ENCODE results near the gene CIC. TPM values are rescaled to one million over a fixed set of nuclear protein-coding genes. Genes with fewer than 3 reads are reported as not detected.

CIC gene
- total and polyA plus RNA-seq, 9 of the 15 experiments (the other 6 are each of a cell fraction or from before 2014, with no cell fraction given): 0.07 to 44.7 (median 8.6) TPM

GRCh38 chr19:42254089-42254849, 14.8 kb upstream of the CIC start:
- ChIA-PET POLR2A (interaction anchor here (0.6 kb wide), 1 partner anchor 97 kb away, joined by 3 read pairs; no protein-coding TSS in a partner anchor), CTCF (ENCODE audit: low intra/inter-chr PET ratio) (no interaction called here)
- Histone ChIP-seq H3K9me3 (replicated peaks; ENCODE audit: control insufficient read depth, insufficient read depth, low read depth, low read length) (no peaks in the 10 kb centered on the region), H3K4me3 (peak overlapping the region; percentile 98), H3K27ac (ENCODE audit: extremely low read depth, low read depth, low read length) (peak overlapping the region; percentile 96), H3K4me1 (replicated peaks in 1 of 2; ENCODE audit: control insufficient read depth in 2 of 2, insufficient read depth in 2 of 2, low read length in 2 of 2) (peaks cover 19 to 65% of the 10 kb centered on the region in 2 experiments), H2AFZ (ENCODE audit: low read depth, low read length) (peak overlapping the region; percentile 74), H4K20me1 (replicated peaks; ENCODE audit: control insufficient read depth, insufficient read depth, low read length) (peaks cover 10% of the 10 kb centered on the region; the same call in 1 of the 2 replicates), H3K27me3 (ENCODE audit: control insufficient read depth in 2 of 2, insufficient read depth in 2 of 2, low read length in 2 of 2) (no peaks in the 10 kb centered on the region), H3K4me2 (ENCODE audit: insufficient read depth, low read length) (peak overlapping the region; percentile 78; the same call in 1 of the 2 replicates), H3K36me3 (ENCODE audit: control insufficient read depth, insufficient read depth, low read length) (peaks cover 32% of the 10 kb centered on the region; the same call in 2 of the 3 replicates), H3K9ac (ENCODE audit: insufficient read depth in 1 of 2, low read depth in 2 of 2, low read length in 2 of 2) (peak overlapping the region; percentile 91 to 95), H3K79me2 (ENCODE audit: control insufficient read depth, insufficient read depth, low read length) (peaks cover 52% of the 10 kb centered on the region), H3K9me1 (ENCODE audit: control insufficient read depth, insufficient read depth, low read length) (peaks cover 7% of the 10 kb centered on the region)
- TSS peak; percentile 60 for BruUV-seq (replicated peaks)
- peak; percentile 68 to 87 (median 76) for DNase-seq (ENCODE audit: extremely low read depth in 1 of 4, low spot score in 3 of 4)
- peak; percentile 61 for FAIRE-seq
- intact Hi-C loops (cut with micrococcal nuclease) (loop anchor here (2.0 kb wide), 1 partner anchor 15 kb away; the partner anchor contains the start of gene CIC), in situ Hi-C loops (cut with MboI) (no loop called here)
- ATAC-seq: peak; percentile 53
- WGBS (ENCODE audit: insufficient coverage, low coverage, missing lambda C conversion rate): under 1% methylated on average over 30 of the region's 70 CpGs
- TF ChIP-seq IRF2 (CRISPR knock-in tag; IDR thresholded peaks at IDR 0.05): no peak
- TF ChIP-seq CCNT2 (IDR thresholded peaks at IDR 0.05; ENCODE audit: borderline replicate concordance, extremely low read depth, insufficient read length, low read depth, low read length): peak; percentile 30
- peak; percentile 45; the same call in 1 of the 2 replicates for TF ChIP-seq BRD4 (IDR thresholded peaks at IDR 0.05)
- no peak for TF ChIP-seq FOXO4 (CRISPR knock-in tag; IDR thresholded peaks at IDR 0.05)
- TF ChIP-seq PCBP1 (IDR thresholded peaks at IDR 0.05; ENCODE audit: low read depth, low read length, poor library complexity, severe bottlenecking): peak; percentile 76
- no peak for TF ChIP-seq HNRNPH1 (optimal IDR thresholded peaks at IDR 0.05; ENCODE audit: low read depth, low read length)
- TF ChIP-seq ATF1 (CRISPR knock-in tag; IDR thresholded peaks at IDR 0.05): no peak
- peak; percentile 36; the same call in 1 of the 2 replicates for TF ChIP-seq ATF1 (tag; IDR thresholded peaks at IDR 0.05)
- TF ChIP-seq BRD9 (IDR thresholded peaks at IDR 0.05; ENCODE audit: low read depth, partially characterized antibody): peak; percentile 56
- TF ChIP-seq PATZ1 (CRISPR knock-in tag; IDR thresholded peaks at IDR 0.05; ENCODE audit: borderline replicate concordance): 0 out of 2 replicates have a peak, but pooled peaks have one; percentile 55
- no peak for TF ChIP-seq CC2D1A (IDR thresholded peaks at IDR 0.05)
- peak; percentile 82 for TF ChIP-seq ZBTB7A (IDR thresholded peaks at IDR 0.05; ENCODE audit: borderline replicate concordance, control insufficient read depth, low read depth, low read length)
- peak; percentile 44; the same call in 1 of the 2 replicates for TF ChIP-seq POLR2AphosphoS5 (IDR thresholded peaks at IDR 0.05; ENCODE audit: control insufficient read depth, insufficient read depth, low read depth, low read length)
- TF ChIP-seq TAF1 (IDR thresholded peaks at IDR 0.05; ENCODE audit: control insufficient read depth, extremely low read depth, insufficient read depth, low read length, severe bottlenecking): peak; percentile 40
- TF ChIP-seq ATF4 (CRISPR knock-in tag; IDR thresholded peaks at IDR 0.05): no peak
- no peak for TF ChIP-seq NCOA4 (IDR thresholded peaks at IDR 0.05; ENCODE audit: partially characterized antibody)
- no peak for TF ChIP-seq TBL1XR1 (IDR thresholded peaks at IDR 0.05; ENCODE audit: low read length in 2 of 2)
